NCI-H1694 (cell line): ENCODE results near the gene GATA2.

ENCODE experiments used
- DNase-seq: peaks from one replicate; lab custom pipeline; 2025; lab: John Stamatoyannopoulos, UW

Gene GATA2

DNA sequence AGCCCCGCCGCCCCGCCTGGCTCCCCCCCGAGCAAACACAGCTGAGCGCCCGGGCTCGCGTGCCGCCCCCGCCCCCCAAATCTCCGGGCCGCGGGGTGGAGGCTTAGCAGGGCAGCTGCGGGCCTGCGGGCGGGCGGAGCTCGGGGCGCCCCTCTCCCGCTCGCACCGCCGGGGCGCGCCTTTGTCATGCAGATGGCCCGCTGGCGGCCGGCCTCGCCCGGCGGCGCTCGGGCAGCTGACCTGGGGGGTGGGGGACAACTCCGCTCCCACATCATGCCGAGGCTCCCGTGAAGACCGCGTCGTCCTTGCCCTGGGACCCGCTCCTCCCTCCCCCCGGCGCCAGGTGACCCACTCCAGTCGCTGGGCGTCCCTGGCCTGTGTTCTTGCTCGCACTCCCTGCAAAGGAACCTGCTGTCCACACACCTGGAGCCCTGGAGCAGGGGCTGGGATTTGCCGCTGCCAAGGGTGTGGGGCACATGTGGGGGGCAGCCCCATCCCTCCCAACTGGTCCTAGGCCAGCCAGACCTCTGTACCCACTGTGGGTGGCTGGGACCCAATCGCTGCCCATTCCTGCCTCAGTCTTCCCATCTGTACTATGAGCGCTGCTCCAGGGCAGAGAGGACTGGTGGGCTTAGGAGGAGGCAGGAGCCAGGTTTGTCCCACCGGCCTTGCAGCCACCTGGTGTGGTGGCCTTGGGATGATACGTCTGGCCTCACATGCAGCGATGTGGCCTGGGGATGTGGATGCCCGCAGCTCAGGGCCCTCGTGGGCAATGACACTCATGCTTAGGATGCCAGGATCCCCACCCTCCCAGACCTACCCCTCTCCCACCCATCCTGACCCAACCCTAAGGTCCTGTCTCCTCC lies 59.8 kb downstream of the GATA2 start:
- no peak for DNase-seq

DNA sequence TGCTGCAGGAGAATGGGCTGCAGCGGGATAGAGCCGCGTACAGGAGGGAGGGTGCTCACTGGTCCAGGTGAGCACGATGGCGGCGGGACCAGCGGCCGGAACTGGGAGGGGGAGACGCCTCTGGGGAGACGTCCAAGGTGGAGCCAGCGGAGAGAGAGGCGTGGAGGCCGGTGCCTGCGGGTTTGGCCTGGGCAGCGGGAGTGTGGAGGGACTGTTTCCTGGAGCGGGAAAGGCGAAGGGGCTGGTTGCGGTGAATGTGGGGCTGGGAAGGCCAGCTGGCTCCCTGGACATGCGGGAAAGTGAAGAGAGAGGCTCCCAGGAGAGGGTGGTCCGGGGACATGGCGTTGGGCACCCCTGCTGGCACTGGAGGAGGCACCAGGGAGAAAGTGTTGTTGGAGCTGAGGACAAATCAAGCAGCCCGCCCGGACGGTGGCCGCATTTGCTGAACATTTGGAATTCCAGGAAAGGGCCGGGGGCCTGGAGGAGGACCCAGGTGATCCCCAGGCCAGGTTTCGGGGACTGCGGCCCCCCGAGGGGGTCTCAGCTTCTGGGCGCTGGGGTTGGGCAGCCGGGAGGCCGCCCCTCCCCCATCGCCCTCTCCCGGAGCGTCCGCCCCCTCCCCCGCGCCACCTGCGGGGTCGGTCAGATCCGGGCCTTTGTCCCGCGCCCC lies 60.6 kb downstream of the GATA2 start:
- no peak for DNase-seq

- no peak for DNase-seq
These were observed 61.1 kb downstream of the GATA2 start for GRCh38 chr3:128431803-128432300.

DNA sequence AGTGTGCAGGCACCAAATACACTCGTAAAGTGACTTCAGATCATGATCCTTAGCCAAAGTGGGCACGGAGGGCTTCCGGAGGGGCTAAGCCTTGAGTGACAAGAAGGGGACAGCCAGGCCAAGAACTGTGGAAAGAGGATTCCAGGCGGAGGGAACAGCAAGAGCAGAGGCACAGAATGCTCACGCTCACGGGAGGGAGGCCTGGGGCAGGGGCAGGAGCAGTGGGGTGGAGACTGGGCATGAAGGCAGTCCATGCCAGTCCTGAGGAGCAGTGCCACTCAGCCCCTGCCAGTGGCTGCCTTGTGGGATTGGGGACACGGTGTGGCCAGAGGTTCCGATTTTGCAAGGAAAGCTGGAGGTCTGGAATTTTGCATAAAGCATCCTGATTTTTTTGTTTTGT lies 62.3 kb downstream of the GATA2 start:
- no peak for DNase-seq

GRCh38 chr3:128430301-128430700 lies 62.7 kb downstream of the GATA2 start:
- DNase-seq, result no peak

- no peak for DNase-seq
These were observed 63.2 kb downstream of the GATA2 start for GRCh38 chr3:128429751-128430150.
